Liver (tissue), 3 donors: ENCODE data around the gene CHMP5.

ENCODE experiments used
- ATF3 ChIP-seq: IDR thresholded peaks from 2 replicates; pipeline ENCODE4 v1.6.1; 2016; ENCODE audit warnings: antibody characterized with exemption
- CTCF ChIP-seq: fragments of 150-350 bp; IDR thresholded peaks from 2 replicates; pipeline ENCODE4 v1.5.1; 2017; ENCODE audit warnings: improper control_type of control experiment, low read depth, low read length; ENCODE audit not compliant: missing input control
- EGR1 ChIP-seq, 2 donors: IDR thresholded peaks; 2 replicates each; pipeline ENCODE4 v1.6.1; 2016 to 2018; ENCODE audit warnings: antibody characterized with exemption in 2 of 2, low read depth in 2 of 2
- GABPA ChIP-seq, 2 donors: IDR thresholded peaks in 1 of 2; conservative IDR thresholded peaks in 1 of 2; 2 replicates each; pipeline ENCODE4 v1.6.1; 2016; ENCODE audit warnings: antibody characterized with exemption in 2 of 2, mild to moderate bottlenecking in 1 of 2, moderate library complexity in 1 of 2
- HNF4A ChIP-seq, 2 donors: conservative IDR thresholded peaks; 2 replicates each; pipeline ENCODE4 v1.6.1; 2016; ENCODE audit warnings: antibody characterized with exemption in 2 of 2, mild to moderate bottlenecking in 2 of 2
- MAX ChIP-seq: IDR thresholded peaks from 2 replicates; pipeline ENCODE4 v1.6.1; 2016; ENCODE audit warnings: antibody characterized with exemption
- RAD21 ChIP-seq, 2 donors: IDR thresholded peaks; 2 replicates each; pipeline ENCODE4 v1.6.1; 2016; ENCODE audit warnings: antibody characterized with exemption in 2 of 2, mild to moderate bottlenecking in 2 of 2
- REST ChIP-seq: IDR thresholded peaks from 2 replicates; pipeline ENCODE4 v1.6.1; 2016; ENCODE audit warnings: antibody characterized with exemption, mild to moderate bottlenecking
- RXRA ChIP-seq, 2 donors: IDR thresholded peaks; 2 replicates each; pipeline ENCODE4 v1.6.1; 2017 to 2018; ENCODE audit warnings: antibody characterized with exemption in 2 of 2, mild to moderate bottlenecking in 1 of 2
- TAF1 ChIP-seq: conservative IDR thresholded peaks from 2 replicates; pipeline ENCODE4 v1.6.1; 2016; ENCODE audit warnings: antibody characterized with exemption, mild to moderate bottlenecking
- donor health status: healthy.
- donor health status: healthy.

- TF ChIP-seq CTCF = no peak
- TF ChIP-seq TAF1 = no peak
- no peak for TF ChIP-seq RXRA (IDR thresholded peaks at IDR 0.05)
- TF ChIP-seq REST = no peak
- TF ChIP-seq GABPA (IDR thresholded peaks at IDR 0.05 in 1 of 2, conservative IDR thresholded peaks at IDR 0.05 in 1 of 2) = no peak
- TF ChIP-seq EGR1 (IDR thresholded peaks at IDR 0.05; ENCODE audit: low read depth in 2 of 2) = no peak
- no peak for TF ChIP-seq MAX
- no peak for TF ChIP-seq ATF3
- TF ChIP-seq HNF4A (conservative IDR thresholded peaks at IDR 0.05) = no peak
- TF ChIP-seq RAD21 (IDR thresholded peaks at IDR 0.05) = no peak
These were observed 30.0 kb downstream of the CHMP5 start for GRCh38 chr9:33294670-33295432.
